ENCODE measurements around the gene SLC2A9.

GRCh38 chr4:9826551-9826950 lies 194.7 kb downstream of the SLC2A9 start:
- TF ChIP-seq CTCF (IDR thresholded peaks at IDR 0.05; ENCODE audit: extremely low read depth in 1 of 2, insufficient read depth in 1 of 2, low read depth in 1 of 2, low read length in 2 of 2), result no peak
- no peak for TF ChIP-seq EZH2 (IDR thresholded peaks at IDR 0.05; ENCODE audit: borderline replicate concordance, low read depth, low read length, severe bottlenecking)
- TF ChIP-seq MAX (IDR thresholded peaks at IDR 0.05; ENCODE audit: insufficient read depth, insufficient read length), result no peak
- TF ChIP-seq POLR2A (IDR thresholded peaks at IDR 0.05; ENCODE audit: low read depth, low read length), result no peak
- no peak for TF ChIP-seq JUN (IDR thresholded peaks at IDR 0.05; ENCODE audit: borderline replicate concordance, insufficient read depth, insufficient read length, low read depth)
- no peak for TF ChIP-seq MYC (IDR thresholded peaks at IDR 0.05; ENCODE audit: low read depth, low read length)
- TF ChIP-seq POLR2AphosphoS5 (IDR thresholded peaks at IDR 0.05; ENCODE audit: insufficient read depth, low read depth, low read length), result no peak
